ENCODE data around the gene BACE1-AS. TPM values are rescaled to one million over a fixed set of nuclear protein-coding genes. Genes with fewer than 3 reads are reported as not detected.

The BACE1-AS gene
- total RNA-seq, 1 experiment from 2014 or later: 10.8 TPM

DNA sequence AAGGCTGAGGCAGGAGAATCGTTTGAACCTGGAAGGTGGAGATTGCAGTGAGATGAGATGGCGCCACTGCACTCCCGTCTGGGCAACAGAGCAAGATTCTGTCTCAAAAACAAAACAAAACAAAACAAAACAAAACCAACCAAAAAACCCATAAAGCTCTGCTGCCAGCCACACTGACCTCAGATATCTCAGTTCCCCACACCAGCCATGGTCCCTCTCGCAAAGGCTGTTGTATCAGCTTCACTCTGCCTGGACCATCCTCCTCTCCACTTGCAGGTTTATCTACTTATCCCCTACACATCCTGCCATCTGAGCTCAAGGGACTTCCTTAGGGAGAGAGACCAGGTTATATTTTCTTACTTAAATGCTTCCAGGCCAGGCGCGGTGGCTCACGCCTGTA is 11.1 kb downstream of the BACE1-AS start:
- H3K36me3 ChIP-seq (ENCODE audit: control insufficient read depth, insufficient read depth, low read length): no peaks in the 10 kb centered on the region
- intact Hi-C loops (cut with micrococcal nuclease; ENCODE audit: unreplicated experiment) (no loop called here), in situ Hi-C loops (cut with HindIII; ENCODE audit: low pct_unique_long_range_greater_than_20kb, low sequenced_read_pairs) (no loop called here)
- no peaks in the 10 kb centered on the region for H3K9me3 ChIP-seq (ENCODE audit: control insufficient read depth, insufficient read depth, low read depth, low read length)
- no peak overlapping the region for H3K4me3 ChIP-seq (ENCODE audit: low read depth in 2 of 2, low read length in 2 of 2)
- H3K4me1 ChIP-seq (ENCODE audit: control insufficient read depth, insufficient read depth, low read length): no peaks in the 10 kb centered on the region
- no peak overlapping the region for H3K27ac ChIP-seq (ENCODE audit: low read length)
- no peak for ATAC-seq
- ChIA-PET POLR2A (no interaction called here), CTCF (no interaction called here)
- H3K27me3 ChIP-seq (ENCODE audit: control insufficient read depth, insufficient read depth, low read length): no peaks in the 10 kb centered on the region
- DNase-seq (ENCODE audit: low read depth, low spot score): no peak
- no TSS peak for BruUV-seq (replicated peaks)
- TF ChIP-seq, protein P1, sequence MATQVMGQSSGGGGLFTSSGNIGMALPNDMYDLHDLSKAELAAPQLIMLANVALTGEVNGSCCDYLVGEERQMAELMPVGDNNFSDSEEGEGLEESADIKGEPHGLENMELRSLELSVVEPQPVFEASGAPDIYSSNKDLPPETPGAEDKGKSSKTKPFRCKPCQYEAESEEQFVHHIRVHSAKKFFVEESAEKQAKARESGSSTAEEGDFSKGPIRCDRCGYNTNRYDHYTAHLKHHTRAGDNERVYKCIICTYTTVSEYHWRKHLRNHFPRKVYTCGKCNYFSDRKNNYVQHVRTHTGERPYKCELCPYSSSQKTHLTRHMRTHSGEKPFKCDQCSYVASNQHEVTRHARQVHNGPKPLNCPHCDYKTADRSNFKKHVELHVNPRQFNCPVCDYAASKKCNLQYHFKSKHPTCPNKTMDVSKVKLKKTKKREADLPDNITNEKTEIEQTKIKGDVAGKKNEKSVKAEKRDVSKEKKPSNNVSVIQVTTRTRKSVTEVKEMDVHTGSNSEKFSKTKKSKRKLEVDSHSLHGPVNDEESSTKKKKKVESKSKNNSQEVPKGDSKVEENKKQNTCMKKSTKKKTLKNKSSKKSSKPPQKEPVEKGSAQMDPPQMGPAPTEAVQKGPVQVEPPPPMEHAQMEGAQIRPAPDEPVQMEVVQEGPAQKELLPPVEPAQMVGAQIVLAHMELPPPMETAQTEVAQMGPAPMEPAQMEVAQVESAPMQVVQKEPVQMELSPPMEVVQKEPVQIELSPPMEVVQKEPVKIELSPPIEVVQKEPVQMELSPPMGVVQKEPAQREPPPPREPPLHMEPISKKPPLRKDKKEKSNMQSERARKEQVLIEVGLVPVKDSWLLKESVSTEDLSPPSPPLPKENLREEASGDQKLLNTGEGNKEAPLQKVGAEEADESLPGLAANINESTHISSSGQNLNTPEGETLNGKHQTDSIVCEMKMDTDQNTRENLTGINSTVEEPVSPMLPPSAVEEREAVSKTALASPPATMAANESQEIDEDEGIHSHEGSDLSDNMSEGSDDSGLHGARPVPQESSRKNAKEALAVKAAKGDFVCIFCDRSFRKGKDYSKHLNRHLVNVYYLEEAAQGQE (IDR thresholded peaks at IDR 0.05; ENCODE audit: insufficient read depth in 1 of 2, low read depth in 2 of 2, low read length in 1 of 2): no peak
- TF ChIP-seq, protein P2, sequence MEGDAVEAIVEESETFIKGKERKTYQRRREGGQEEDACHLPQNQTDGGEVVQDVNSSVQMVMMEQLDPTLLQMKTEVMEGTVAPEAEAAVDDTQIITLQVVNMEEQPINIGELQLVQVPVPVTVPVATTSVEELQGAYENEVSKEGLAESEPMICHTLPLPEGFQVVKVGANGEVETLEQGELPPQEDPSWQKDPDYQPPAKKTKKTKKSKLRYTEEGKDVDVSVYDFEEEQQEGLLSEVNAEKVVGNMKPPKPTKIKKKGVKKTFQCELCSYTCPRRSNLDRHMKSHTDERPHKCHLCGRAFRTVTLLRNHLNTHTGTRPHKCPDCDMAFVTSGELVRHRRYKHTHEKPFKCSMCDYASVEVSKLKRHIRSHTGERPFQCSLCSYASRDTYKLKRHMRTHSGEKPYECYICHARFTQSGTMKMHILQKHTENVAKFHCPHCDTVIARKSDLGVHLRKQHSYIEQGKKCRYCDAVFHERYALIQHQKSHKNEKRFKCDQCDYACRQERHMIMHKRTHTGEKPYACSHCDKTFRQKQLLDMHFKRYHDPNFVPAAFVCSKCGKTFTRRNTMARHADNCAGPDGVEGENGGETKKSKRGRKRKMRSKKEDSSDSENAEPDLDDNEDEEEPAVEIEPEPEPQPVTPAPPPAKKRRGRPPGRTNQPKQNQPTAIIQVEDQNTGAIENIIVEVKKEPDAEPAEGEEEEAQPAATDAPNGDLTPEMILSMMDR (IDR thresholded peaks at IDR 0.05): no peak
- TF ChIP-seq SIN3A (IDR thresholded peaks at IDR 0.05; ENCODE audit: borderline replicate concordance, insufficient read depth, low read depth, low read length): no peak
- TF ChIP-seq TCF7L2 (IDR thresholded peaks at IDR 0.05; ENCODE audit: low read depth, low read length): no peak
- no peak for TF ChIP-seq POLR2AphosphoS5 (IDR thresholded peaks at IDR 0.05; ENCODE audit: low read depth, low read length)

GRCh38 chr11:117303101-117303500 is 12.0 kb downstream of the BACE1-AS start:
- DNase-seq (ENCODE audit: low read depth, low spot score) (no peak), ATAC-seq (no peak)
- no peaks in the 10 kb centered on the region for H3K27me3 ChIP-seq (ENCODE audit: control insufficient read depth, insufficient read depth, low read length)
- intact Hi-C loops (cut with micrococcal nuclease; ENCODE audit: unreplicated experiment): no loop called here
- H3K4me3 ChIP-seq (ENCODE audit: low read depth in 2 of 2, low read length in 2 of 2): no peak overlapping the region
- BruUV-seq (replicated peaks): no TSS peak
- no peaks in the 10 kb centered on the region for H3K9me3 ChIP-seq (ENCODE audit: control insufficient read depth, insufficient read depth, low read depth, low read length)
- no peaks in the 10 kb centered on the region for H3K36me3 ChIP-seq (ENCODE audit: control insufficient read depth, insufficient read depth, low read length)
- POLR2A ChIA-PET: interaction anchor here (0.7 kb wide), 1 partner anchor 27 kb away, joined by 3 read pairs; no protein-coding TSS in a partner anchor
- no peak overlapping the region for H3K27ac ChIP-seq (ENCODE audit: low read length)
- TF ChIP-seq, protein P2 (IDR thresholded peaks at IDR 0.05): no peak
- TF ChIP-seq SIN3A (IDR thresholded peaks at IDR 0.05; ENCODE audit: borderline replicate concordance, insufficient read depth, low read depth, low read length): no peak
- no peak for TF ChIP-seq POLR2AphosphoS5 (IDR thresholded peaks at IDR 0.05; ENCODE audit: low read depth, low read length)
- no peak for TF ChIP-seq TCF7L2 (IDR thresholded peaks at IDR 0.05; ENCODE audit: low read depth, low read length)
- TF ChIP-seq, protein P1 (IDR thresholded peaks at IDR 0.05; ENCODE audit: insufficient read depth in 1 of 2, low read depth in 2 of 2, low read length in 1 of 2): no peak
- CTCF ChIA-PET: no interaction called here
- no peaks in the 10 kb centered on the region for H3K4me1 ChIP-seq (ENCODE audit: control insufficient read depth, insufficient read depth, low read length)
- in situ Hi-C loops (cut with HindIII; ENCODE audit: low pct_unique_long_range_greater_than_20kb, low sequenced_read_pairs): no loop called here
